HUES48 (cell line): ENCODE results near the gene TADA2B.

ENCODE experiments used
- H3K27ac ChIP-seq: one replicate; pipeline ENCODE4 v1.7.0; 2013; ENCODE audit warnings: low read depth, low read length, inconsistent platforms
- H3K27me3 ChIP-seq: 2 replicates; pipeline ENCODE4 v1.6.1; 2013; ENCODE audit warnings: mild to moderate bottlenecking, low read length; ENCODE audit not compliant: control insufficient read depth, insufficient read depth
- H3K36me3 ChIP-seq: 2 replicates; pipeline ENCODE4 v1.6.1; 2013; ENCODE audit warnings: low read length; ENCODE audit not compliant: control insufficient read depth, insufficient read depth
- H3K4me1 ChIP-seq: 2 replicates; pipeline ENCODE4 v1.6.1; 2013; ENCODE audit warnings: mild to moderate bottlenecking, low read length; ENCODE audit not compliant: control insufficient read depth, insufficient read depth
- H3K4me3 ChIP-seq: 2 replicates; pipeline ENCODE4 v1.5.1; 2013; ENCODE audit warnings: mild to moderate bottlenecking, low read depth, low read length
- H3K9ac ChIP-seq: 2 replicates; pipeline ENCODE4 v1.6.1; 2013; ENCODE audit warnings: mild to moderate bottlenecking, low read depth, low read length, moderate library complexity
- H3K9me3 ChIP-seq: 2 replicates; pipeline ENCODE4 v1.6.1; 2013; ENCODE audit warnings: low read length; ENCODE audit not compliant: control insufficient read depth, insufficient read depth

TADA2B gene

DNA sequence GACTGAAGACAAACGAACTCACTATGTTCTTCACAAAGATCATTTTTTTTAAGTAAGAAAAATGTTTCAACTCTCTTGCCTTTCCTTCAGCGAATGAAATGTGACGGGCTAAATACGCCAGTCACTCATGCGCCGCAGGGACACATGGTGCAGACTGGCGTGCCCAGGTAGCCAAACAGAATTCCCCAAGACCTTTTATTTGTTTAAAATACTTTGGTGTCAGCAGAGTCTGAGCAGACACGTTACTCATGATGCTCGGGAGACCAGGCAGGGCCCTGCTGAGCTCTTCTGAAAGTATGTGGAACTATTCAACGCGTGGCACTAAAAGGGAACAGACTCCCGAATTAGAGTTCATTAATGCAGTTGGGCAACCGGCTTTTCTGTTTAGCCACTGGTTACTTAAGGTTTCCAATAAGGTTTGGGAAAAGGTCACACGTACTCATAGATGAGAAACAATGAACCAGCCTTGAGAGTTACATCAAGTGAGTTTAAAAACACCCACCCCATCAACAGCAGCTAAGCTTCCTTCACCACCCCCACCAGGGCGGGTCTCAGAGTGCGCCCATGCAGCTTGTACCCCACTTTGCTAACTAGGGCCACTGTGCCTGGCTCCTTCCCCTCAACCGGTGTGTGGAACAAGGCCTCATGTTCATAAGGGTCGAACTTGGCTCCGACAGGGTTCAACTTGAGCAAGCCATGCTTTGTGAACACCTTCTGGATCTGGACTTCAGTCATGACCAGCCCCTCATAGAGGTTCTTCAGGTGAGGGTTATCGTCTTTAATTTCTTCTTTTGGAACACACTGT lies 17.4 kb downstream of the TADA2B start:
- H3K9me3 ChIP-seq: no peaks in the 10 kb centered on the region
- H3K4me3 ChIP-seq: no peak overlapping the region
- no peaks in the 10 kb centered on the region for H3K27me3 ChIP-seq
- H3K27ac ChIP-seq: no peak overlapping the region
- H3K9ac ChIP-seq: no peak overlapping the region
- peaks cover 64% of the 10 kb centered on the region for H3K36me3 ChIP-seq
- no peaks in the 10 kb centered on the region for H3K4me1 ChIP-seq

GRCh38 chr4:7061815-7062214 lies 18.6 kb downstream of the TADA2B start:
- Histone ChIP-seq H3K9me3 (no peaks in the 10 kb centered on the region), H3K36me3 (peaks cover 60% of the 10 kb centered on the region), H3K27ac (no peak overlapping the region), H3K27me3 (no peaks in the 10 kb centered on the region), H3K9ac (no peak overlapping the region), H3K4me1 (peaks cover 2% of the 10 kb centered on the region; the same call in 1 of the 2 replicates), H3K4me3 (no peak overlapping the region)

DNA sequence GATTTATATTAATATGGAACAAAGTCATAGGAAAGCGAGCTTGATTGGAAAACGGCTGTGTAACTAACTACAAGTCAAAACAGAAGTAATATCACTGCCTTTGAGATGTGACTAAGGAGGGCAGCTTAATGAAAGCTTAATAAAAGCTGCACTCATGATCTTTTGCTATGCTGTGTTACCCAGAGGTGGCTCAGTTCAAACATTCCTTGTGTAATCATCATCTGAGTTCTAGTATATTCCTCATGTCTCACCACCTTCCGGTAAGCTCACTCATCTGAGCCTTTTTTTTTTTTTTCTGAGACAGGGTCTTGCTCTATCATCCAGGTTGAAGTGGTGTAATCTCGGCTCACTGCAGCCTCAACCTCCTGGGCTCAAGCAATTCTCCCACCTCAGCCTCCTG lies 19.6 kb downstream of the TADA2B start:
- Histone ChIP-seq H3K4me1 (peaks cover 4% of the 10 kb centered on the region; the same call in 1 of the 2 replicates), H3K4me3 (no peak overlapping the region), H3K27ac (no peak overlapping the region), H3K27me3 (no peaks in the 10 kb centered on the region), H3K36me3 (peaks cover 60% of the 10 kb centered on the region), H3K9me3 (no peaks in the 10 kb centered on the region), H3K9ac (no peak overlapping the region)

GRCh38 chr4:7063362-7063761 lies 20.2 kb downstream of the TADA2B start:
- no peak overlapping the region for H3K4me3 ChIP-seq
- H3K27ac ChIP-seq: no peak overlapping the region
- peaks cover 60% of the 10 kb centered on the region for H3K36me3 ChIP-seq
- H3K9me3 ChIP-seq: no peaks in the 10 kb centered on the region
- peaks cover 4% of the 10 kb centered on the region; the same call in 1 of the 2 replicates for H3K4me1 ChIP-seq
- no peaks in the 10 kb centered on the region for H3K27me3 ChIP-seq
- no peak overlapping the region for H3K9ac ChIP-seq

DNA sequence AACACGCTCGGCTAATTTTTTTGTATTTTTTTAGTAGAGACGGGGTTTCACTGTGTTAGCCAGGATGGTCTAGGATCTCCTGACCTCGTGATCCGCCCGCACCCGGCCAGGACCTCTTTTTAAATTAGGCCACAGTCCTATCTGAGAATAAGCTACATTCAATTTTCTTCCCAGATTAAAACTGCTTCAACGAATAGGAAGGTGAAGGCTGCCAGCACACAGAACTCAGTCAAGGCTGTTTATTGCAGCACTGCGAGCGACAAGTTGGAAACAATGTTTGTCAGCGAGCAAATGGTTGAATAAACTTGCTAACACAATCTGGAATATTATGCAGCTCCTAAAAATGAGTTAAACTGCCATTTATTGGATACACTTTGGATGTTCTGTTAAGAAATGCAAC lies 22.8 kb downstream of the TADA2B start:
- no peak overlapping the region for H3K9ac ChIP-seq
- peaks cover 37% of the 10 kb centered on the region for H3K36me3 ChIP-seq
- H3K27ac ChIP-seq: no peak overlapping the region
- peaks cover 14% of the 10 kb centered on the region for H3K27me3 ChIP-seq
- H3K9me3 ChIP-seq: no peaks in the 10 kb centered on the region
- no peak overlapping the region for H3K4me3 ChIP-seq
- peaks cover 10% of the 10 kb centered on the region for H3K4me1 ChIP-seq

DNA sequence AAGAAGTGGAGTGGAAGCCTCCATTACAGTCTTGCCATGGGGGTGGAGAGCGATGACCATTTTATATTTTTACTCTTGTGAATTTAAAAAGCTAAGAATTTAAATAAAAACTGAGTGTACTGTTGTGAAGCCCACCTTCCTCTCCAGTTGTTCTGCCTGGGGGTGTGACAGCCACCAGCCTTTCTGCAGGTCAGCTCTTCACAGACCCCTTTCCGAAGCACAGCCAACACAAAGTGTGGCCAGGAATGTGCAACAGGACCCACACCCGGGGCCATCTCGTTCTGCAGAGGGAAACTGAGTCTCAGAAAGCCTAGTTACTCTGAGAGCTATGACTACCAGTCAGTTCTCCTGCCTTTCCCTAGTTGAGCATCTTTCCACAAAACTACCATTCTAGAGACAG lies 23.3 kb downstream of the TADA2B start:
- Histone ChIP-seq H3K27me3 (peaks cover 14% of the 10 kb centered on the region), H3K9ac (no peak overlapping the region), H3K9me3 (no peaks in the 10 kb centered on the region), H3K4me1 (peaks cover 10% of the 10 kb centered on the region), H3K36me3 (peaks cover 32% of the 10 kb centered on the region), H3K4me3 (peak overlapping the region; percentile 81), H3K27ac (no peak overlapping the region)

DNA sequence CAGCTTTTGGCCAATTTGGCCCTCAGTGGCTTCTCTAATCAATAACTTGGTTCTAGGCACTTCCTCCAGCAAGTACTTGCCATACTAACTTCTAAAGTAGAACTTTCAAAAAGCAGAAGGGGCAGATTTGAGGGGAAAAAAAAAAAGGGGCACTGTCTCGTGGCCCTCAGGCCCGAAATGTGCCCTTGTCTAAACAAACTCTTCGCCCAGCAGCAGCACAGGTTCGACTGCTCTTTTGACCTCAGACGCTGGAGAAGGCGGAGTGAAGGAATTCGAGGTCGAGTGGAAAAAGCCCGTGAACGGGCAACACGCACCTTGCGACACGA lies 23.9 kb downstream of the TADA2B start:
- H3K9ac ChIP-seq: peak overlapping the region; percentile 62; the same call in 1 of the 2 replicates
- H3K27me3 ChIP-seq: peaks cover 14% of the 10 kb centered on the region
- peaks cover 10% of the 10 kb centered on the region for H3K4me1 ChIP-seq
- peak overlapping the region; percentile 81 for H3K4me3 ChIP-seq
- no peaks in the 10 kb centered on the region for H3K9me3 ChIP-seq
- H3K27ac ChIP-seq: no peak overlapping the region
- H3K36me3 ChIP-seq: peaks cover 26% of the 10 kb centered on the region

DNA sequence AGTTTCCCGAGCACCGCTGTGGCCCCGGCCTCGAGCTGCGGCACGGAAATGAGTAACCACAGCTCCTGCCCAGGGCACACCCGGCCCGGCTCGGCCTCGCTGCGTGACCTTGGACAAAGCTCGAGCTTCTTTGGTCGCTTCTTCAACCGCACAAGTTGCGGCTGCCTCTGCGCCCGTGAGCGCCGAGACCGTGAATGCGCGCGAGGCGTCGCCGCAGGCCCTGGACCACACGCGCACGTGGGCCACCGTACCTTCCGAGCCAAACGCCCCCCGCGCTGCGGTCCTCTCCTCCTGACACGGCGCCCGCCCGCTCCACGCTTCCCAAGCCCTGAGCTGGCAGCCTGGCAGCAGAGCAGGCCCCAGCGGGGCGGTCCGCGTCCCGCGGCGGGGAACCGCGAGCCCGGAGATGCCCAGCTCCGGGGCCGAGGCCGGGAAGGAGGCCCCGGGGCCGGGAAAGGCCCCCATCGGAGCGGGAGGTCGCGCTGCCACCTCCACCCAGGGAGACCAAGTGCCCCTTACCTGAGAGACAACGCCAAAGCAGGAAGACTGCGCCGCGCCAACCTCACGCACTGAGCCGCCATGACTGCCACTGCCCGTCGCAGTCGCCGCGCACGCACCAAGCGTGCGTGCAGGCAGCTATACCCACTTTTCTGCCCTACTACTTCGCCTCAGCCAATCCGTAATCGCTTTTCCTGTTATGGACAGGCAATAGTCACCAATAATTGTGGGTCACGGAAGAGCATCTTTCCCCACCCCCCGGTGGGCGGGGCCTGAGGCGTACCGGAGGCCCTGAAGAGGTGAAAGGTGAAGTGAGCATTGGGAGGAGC lies 24.5 kb downstream of the TADA2B start, which contains the start of gene GRPEL1:
GRPEL1 (minus strand) TSS at position 613 of the 827 bp plus-strand sequence; CDS start at position 581, 32 bp downstream.
- H3K27ac ChIP-seq: peak within 1 kb of the TSS; percentile 59

GRCh38 chr4:7068279-7068842 lies 25.2 kb downstream of the TADA2B start:
- Histone ChIP-seq H3K4me1 (peaks cover 10% of the 10 kb centered on the region), H3K4me3 (peak overlapping the region; percentile 81), H3K36me3 (peaks cover 17% of the 10 kb centered on the region), H3K9me3 (no peaks in the 10 kb centered on the region), H3K27ac (peak overlapping the region; percentile 59), H3K27me3 (peaks cover 14% of the 10 kb centered on the region), H3K9ac (0 out of 2 replicates have a peak overlapping the region, but pooled peaks have one; percentile 22)

More for the DNA sequence above, 24.5 kb downstream of the TADA2B start, which contains the start of gene GRPEL1:
- Histone ChIP-seq H3K27me3 (peaks cover 14% of the 10 kb centered on the region), H3K36me3 (peaks cover 24% of the 10 kb centered on the region), H3K9me3 (no peaks in the 10 kb centered on the region), H3K4me3 (peak within 1 kb of the TSS; percentile 81), H3K4me1 (peaks cover 10% of the 10 kb centered on the region), H3K9ac (peak within 1 kb of the TSS; percentile 62)

GRCh38 chr4:7068883-7069282 lies 25.7 kb downstream of the TADA2B start:
- Histone ChIP-seq H3K27ac (no peak overlapping the region), H3K9me3 (no peaks in the 10 kb centered on the region), H3K36me3 (peaks cover 12% of the 10 kb centered on the region), H3K9ac (no peak overlapping the region), H3K27me3 (peaks cover 14% of the 10 kb centered on the region), H3K4me3 (peak overlapping the region; percentile 81), H3K4me1 (peaks cover 10% of the 10 kb centered on the region)
